ENCODE data around the gene SIAH2.

Gene SIAH2

DNA sequence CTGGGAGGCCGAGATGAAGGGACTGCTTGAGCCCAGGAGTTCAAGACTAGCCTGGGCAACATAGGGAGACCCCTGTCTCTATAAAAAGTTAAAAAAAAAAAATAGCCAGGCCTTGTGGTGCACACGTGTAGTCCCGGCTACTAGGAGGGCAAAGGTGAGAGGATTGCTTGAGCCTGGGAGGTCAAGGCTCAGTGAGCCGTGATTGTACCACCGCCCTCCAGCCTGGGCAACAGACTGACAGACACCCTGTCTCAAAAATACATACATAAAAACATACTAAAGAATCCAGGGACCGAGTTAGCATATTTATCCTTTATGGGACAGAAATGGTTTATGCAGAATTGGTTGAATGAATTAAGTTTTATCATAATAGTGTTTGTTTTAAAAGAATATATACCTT is 13.7 kb downstream of the SIAH2 start:
- DNase-seq (ENCODE audit: extremely low read depth in 1 of 2, low read depth in 1 of 2): no peak

DNA sequence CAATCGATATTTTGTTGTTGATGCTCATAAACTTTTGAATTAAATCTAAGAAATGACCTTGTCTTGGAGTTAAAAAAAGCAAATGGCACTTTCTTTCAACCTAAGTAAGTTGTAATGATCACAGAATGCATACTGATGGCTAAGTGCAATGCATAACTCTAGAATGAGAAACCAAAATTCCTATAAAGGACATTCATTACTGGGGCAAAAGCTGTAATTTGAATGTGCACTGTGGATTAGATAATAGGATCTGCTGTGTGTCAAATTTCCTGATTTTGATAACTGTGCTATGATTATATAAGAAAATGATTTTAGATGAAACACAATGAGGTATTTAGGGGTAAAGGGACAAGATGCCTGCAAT is 14.3 kb downstream of the SIAH2 start:
- DNase-seq (ENCODE audit: extremely low read depth in 1 of 2, low read depth in 1 of 2): no peak

DNA sequence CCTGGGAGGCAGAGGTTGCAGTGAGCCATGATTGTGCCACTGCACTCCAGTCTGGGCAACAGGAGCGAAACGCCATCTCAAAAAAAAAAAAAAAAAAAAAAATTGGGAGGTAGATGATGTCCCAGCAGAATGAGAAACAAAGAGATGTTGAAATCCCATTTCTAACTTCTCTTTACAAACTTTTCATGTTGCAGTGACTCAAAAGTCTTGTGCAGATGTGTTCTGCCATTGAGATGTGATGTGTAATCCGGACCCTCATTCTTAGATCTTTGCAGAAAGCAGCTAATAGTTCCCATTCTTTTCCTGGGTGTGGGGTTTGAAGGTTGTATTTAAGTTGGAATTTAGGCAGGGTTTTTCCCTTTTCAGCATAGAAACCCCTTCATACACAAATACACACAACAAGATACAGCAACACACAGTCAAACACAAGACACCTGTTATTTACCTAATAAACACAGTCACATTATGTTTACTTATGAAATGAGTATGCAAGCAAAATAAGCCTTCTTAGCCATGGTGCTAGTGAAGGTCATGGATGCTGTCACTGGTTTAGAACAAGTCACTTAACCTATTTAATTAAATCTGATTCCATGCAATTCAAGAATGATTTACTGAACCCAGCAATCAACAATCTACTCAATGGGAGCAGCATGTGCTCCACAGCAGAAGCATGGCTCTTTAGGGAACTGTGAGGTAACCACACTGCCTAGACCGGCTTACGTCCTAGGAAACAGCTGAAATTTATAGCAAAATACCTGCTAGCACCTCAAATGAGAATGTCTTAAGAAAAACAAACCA is 14.9 kb downstream of the SIAH2 start:
- no peak for DNase-seq (ENCODE audit: extremely low read depth in 1 of 2, low read depth in 1 of 2)

DNA sequence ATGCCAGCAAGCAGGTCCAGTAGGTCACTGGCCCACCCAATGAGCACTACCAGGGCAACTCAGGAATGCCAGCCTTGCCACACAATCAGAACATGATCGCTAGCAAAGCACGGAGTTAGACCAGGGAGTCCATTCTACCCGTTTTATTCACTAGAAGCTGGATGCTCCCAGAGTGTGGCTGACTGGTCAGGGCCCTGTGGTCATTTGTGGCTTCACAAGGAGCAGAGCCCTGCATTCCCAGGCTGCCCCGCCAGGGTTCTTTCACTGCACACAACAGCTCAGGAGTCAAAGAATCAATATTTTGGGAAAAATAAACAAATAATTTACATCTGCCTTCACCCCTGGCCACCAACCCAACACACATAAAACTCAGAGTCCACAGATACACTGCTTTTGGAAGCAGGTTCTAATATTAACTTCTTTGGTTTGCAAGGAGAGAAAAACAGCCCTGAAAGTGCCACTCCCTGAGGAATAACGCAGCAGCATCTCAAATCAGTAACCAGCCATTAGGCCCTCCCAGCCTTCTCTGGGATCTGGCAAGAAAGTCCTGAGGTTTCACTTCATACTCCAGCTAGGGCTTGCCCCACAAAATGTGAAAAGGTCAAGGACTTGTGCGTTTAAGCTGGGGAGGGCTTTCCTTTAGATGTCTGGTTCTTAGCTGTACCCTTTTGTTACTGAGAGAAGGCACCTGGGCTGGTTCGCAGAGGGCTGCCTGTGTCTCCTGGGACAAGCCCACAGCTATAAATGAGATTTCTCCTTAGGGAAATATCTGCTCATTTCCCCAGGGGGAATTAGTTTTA is 16.0 kb downstream of the SIAH2 start:
- DNase-seq (ENCODE audit: extremely low read depth in 1 of 2, low read depth in 1 of 2): no peak

DNA sequence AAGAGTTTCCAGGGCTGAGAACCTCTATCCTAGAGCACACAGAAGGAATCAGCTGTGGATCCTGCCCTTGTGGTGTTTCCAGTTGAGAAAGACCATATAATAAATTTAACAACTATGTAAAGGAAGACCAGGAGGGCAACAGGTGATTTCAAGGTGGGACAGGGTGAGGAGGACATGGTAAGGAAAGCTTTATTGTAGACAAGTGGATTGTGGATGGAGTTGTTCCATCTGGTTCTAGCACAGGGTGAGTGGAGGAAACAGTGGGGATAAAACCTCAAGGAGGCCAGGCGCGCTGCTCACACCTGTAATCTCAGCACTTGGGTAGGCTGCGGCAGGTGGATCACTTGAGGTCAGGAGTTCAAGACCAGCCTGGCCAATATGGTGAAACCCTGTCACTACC is 17.1 kb downstream of the SIAH2 start:
- DNase-seq (ENCODE audit: extremely low read depth in 1 of 2, low read depth in 1 of 2): no peak

DNA sequence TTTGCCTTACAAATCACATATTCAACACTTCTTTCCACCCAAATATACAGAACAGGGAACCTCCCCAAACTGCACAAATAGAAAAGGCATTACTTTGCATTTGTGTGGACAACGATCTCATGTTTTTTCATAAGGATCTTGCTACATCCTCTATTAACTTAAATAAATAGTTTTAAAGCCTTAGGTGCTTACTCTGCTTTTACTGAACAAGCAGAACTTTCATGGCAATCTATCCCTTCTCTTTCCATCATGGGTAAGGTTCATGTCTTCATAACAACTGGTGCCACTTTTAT is 18.1 kb downstream of the SIAH2 start:
- DNase-seq (ENCODE audit: extremely low read depth in 1 of 2, low read depth in 1 of 2): no peak

DNA sequence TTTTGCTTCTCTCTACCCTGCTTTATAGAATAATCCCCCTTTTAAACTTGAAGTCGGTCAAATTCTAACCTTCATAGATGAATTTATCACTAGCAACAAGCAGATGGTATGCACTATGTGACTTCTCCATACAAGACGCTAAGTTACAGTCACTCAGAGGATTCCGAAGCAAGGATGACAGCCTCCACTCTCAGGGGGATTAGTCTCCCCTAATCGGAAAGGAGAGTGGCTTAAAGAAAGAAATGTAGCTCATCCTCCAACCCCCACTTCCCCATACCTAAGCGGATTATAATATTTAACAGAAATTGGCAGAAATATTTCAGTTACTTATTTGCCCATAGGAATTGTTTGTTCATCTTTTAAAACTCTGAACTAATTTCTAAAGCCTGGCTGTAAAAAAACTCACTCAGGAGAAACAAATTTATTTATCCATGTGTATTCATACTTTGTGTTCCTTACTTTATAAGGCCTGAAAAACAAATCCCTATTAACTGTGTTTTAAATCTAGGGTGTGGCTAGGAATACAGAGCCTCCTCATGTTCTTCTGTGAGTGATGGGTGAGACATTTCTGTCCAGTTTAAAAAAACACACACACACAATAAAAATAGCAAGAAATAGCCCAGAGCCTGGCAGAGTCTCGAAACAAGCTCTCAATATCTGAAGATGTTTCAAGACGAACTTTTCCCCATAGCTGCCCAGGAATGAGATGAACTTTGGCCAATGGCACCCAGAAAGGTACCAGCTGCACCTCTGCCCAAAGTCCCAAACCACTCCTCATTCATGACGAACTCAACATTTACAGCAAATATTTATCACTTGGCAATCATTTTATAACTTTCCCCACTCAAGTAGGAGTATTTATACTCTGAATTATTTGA is 18.7 kb downstream of the SIAH2 start:
- no peak for DNase-seq (ENCODE audit: extremely low read depth in 1 of 2, low read depth in 1 of 2)

DNA sequence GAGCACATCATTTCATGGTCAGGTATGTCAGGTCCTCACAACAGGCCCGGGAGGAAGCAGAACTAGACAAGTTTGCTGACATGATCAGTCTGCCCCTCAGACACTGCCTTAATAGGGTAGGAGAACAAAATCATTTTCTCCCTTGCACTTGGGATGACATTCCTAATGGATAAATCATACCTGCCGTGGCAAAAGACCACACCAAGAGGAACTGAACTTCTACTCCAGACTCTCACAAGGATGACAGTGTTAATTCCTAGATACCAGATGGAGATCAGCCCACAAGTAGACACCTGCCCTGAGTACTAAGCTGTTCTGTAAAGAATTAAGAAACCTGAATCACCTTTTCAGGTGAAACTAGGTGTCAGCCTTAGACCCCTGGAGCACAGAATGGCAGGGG is 19.5 kb downstream of the SIAH2 start:
- no peak for DNase-seq (ENCODE audit: extremely low read depth in 1 of 2, low read depth in 1 of 2)

DNA sequence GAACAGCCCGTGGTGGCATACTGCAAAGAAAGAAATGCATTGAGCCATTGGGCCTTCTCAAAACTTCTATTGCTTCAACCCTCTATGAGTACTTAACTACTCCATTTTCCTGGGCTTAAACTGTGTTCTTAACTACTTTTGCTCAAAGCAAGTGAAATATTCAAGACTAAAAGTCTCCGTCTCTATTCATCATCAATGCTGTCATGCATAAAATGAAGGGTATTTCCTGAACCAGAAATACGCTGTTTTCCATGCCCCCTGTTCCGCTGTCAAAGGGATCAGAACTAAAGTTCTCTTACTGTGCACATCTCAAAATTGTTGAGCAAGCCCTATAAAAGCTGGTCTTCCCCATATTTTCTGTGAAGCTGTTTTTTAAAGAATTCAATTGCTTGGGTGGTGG is 20.3 kb downstream of the SIAH2 start:
- DNase-seq (ENCODE audit: extremely low read depth in 1 of 2, low read depth in 1 of 2): no peak

DNA sequence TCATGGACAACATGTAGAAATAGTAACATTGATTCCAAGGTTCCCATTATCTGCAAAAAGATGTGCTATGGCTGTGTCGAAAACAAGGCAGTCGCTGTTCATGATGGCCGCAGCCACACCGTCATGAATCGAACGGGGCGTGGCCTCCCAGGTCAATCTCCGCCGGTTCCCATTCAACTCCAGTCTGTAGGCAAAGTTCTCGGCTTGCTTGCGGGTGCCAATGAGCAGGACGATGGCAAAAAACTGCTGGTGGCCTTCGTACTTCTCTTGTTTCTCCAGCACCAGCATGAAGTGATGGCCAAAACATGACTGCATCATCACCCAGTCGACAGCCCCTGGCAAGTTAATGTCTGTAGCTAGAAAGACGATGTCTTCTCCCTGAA is 20.8 kb downstream of the SIAH2 start:
- no peak for DNase-seq (ENCODE audit: extremely low read depth in 1 of 2, low read depth in 1 of 2)

DNA sequence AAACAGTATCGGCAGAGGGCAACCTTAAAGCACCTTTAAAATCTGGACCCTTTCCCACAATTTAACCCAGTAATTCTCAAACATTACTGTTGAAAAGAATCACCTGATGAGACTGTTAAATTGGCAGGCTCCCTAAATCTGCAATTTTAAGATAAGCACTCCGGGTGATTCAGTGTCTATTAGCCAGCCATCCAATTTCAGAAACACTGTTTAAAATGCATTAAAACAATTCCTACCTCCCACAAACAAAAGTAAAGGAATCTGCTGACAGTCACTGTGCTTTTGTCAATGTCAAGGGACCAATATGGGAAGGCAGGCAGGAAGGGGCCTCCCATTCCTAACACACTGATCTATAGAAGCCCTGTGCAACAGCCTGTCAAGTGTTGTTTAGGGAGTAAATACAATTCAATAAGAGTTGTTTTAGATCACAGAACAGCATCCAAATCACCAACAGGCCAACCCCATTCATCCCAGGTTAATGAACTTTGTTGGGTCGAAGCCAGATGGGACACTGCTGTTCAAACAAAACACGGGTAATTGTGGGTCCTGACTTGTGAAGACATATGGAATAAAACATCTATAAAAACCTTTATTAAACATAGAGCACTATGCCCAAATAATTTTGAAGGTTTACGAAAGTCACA is 21.4 kb downstream of the SIAH2 start:
- no peak for DNase-seq (ENCODE audit: extremely low read depth in 1 of 2, low read depth in 1 of 2)

DNA sequence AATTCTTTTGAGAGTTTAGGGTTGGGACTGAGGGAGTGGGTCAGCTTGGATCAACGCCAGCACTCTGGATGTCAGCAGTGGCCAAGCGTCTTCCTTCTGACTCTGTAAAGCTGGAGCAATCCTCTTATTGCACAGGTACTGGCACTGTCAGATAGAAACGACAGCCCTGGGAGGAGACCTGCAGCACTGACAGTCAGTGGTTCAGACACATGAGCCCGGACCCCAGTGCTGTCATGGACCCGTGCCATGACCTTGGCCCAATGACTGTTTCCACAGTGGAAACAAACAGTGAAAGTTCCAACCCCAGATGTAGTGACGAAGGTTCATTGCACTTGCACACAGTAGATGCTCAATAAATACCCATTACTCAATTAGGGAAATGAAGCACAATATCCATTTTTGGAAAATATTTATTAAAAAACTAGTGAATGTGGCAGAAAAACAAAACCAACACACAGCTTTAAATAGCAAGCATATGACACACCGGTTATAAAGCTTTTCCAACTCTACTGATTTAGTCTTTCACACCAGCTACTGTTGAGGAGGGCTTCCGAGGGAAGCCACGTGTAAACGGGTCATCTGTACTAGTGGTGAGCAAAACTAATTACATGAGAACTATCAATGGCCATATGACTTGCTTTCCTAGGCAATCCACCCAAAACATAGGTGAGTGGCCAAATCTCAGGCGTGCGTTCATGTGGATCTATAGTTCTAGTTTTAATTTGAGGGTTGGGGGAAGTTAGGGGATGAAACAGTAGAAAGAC is 22.1 kb downstream of the SIAH2 start:
- DNase-seq (ENCODE audit: extremely low read depth in 1 of 2, low read depth in 1 of 2): peak in 1 of 2 donors; percentile 47

DNA sequence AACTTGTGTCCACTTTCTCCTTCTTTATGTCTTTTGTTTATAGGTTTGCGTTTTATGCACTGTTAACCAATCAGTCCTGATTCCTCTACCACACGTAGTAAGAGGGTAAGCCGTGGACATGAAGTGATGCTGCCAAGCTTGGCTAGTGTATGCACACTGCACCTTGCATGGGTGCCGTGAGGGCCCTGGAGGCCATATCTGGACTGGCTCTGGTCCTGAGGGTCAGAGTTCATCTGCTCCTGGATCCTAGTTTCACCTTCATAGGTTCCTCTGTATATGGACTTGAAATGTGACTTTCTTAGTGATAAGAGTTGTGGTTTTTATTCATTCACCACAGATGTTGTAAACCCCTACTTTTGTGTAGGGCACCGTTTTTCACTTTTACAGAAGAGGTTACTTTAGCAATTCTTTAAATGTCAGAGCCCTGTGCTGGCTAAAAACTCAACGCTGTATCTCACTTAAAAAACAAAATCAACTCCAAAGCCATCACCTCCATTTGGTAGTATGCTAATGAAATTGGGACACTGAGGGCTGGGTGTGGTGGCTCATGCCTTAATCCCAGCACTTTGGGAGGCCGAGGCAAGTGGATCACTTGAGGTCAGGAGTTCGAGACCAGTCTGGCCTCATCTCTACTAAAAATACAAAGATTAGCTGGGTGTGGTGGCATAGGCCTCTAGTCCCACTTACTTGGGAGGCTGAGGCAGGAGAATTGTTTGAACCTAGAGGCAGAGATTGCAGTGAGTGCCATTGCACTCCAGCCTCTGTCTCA is 22.9 kb downstream of the SIAH2 start:
- DNase-seq (ENCODE audit: extremely low read depth in 1 of 2, low read depth in 1 of 2): no peak

DNA sequence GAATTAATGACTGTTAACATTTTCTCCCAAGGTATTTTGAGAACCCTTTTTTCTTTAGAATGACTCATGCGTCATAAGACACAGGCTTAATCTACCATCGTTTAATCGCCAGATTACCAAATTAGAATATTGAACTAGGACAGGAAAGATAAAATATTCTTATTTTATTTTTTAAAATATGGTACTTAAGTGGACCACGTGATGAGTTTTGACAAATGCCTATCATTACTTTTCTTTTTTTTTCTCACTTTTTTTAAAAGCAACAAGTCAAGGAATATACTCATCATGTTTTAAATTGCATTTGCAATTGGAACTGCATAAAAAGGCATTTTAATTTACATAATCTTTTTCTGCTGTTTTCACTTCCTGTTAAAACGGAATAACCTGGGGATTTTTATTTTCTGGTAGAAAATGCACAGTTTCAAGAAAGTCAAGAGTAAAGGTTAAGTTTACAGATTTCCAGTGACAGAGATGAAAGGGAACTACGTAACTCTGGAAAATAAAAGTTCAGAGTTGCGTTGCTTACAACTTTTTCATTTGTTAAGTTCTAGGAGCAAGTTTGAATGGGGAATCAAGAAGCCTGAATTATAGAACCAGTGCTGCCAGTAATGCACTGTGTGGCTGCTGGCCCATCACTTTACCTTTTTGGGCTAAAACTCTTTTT is 23.6 kb downstream of the SIAH2 start:
- DNase-seq (ENCODE audit: extremely low read depth in 1 of 2, low read depth in 1 of 2): no peak

DNA sequence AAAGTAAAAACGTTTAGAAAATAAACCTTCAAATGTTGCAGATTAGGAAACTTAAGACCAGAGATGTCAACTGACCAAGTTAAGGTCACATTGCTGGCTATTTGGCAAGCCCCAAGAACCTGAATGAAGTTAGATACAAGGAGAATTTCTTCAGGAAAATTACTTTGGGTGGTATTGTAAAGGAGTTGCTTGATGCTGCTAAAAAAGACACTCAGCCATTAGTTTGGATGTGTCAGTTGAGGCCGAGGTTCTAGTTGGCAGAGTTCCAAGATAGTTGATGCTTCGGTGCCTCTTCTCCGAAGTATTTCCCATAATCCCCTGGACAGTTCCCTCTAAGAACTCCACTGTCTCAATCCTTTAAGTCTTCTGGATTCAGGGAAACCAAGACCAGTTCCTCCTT is 24.3 kb downstream of the SIAH2 start:
- DNase-seq (ENCODE audit: extremely low read depth in 1 of 2, low read depth in 1 of 2): no peak

DNA sequence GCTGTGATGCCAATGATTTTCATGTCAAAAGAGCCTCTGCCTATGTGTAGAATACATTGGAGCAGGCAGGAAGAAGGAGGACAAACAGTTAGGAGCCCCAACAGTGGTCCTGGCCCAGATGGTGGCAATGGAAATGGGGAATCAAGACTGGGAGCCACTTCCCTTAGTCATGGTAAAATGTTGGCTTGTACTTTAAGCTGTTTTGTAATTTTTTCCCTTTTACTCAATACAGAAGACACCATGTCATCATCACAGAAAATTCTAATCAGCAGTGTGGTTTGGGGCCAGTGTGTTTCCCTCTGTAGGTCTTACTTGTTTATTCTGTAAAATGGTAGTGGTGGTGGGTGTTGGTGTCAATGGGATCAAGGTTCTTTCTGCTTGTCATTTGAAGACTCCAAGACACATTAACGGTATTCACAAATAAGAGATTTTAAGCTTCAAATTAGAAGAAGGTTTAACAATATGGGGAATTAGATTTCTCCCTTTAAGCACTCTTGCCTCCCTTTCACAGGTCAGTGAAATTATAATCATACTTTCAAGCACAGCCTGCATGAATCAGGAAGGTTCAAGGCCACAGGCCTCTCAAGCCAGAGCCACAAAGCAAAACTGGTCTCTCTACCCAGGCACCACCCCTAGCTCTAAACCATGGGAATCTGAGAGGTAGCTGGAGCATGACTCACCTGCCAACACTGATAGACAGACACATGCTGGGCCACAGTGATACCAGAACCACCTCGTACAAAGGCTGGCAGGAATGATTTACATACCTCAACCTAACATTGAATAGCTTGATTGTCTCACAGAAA is 24.9 kb downstream of the SIAH2 start:
- DNase-seq (ENCODE audit: extremely low read depth in 1 of 2, low read depth in 1 of 2): peak; percentile 32 to 65

DNA sequence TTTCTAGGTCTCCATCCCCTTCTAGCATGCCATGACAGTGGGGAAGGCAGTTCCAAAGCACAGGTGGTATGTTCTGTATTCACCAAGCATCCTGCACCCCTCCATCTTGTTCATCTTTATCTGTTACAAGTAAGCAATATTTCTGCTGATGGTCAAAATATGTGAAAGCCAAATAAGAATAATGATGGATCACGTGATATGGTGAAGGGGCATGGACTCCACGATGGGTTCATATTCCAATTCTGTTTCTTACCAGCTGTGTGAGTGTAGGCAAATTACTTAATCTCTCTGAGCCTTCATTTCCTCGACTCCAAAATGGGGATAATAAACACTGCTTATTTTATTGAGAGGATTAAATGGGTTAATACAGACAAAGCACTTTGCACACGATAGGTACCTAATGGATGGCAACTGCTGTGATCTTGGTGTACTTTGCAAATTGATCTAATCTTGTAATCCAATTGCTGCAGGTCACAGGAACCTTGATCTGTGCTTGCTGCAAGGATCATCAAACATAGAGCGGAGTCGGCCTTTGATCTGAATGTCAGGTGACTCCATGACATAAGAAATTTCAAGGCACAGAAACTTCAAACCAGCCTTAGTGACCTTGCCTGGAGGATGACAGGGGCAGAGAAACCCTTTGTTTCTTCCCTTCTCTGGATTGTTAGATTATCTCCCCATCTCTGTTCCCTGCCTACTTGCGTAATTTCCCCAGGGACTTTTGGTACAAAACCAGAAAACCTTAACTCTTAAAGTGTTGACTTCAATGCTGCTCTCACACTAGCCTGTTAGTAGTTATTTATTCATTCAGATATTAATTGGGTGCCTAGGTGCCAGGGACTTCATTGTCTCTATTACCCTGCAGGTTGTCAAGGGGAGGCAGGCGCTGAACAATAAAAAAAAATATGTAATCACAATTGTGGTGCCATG is 25.8 kb downstream of the SIAH2 start:
- no peak for DNase-seq (ENCODE audit: extremely low read depth in 1 of 2, low read depth in 1 of 2)
